Dermis blood vessel endothelial cell (primary cell): ENCODE data around the gene P4HA1. TPM values are rescaled to one million over a fixed set of nuclear protein-coding genes. Genes with fewer than 3 reads are reported as not detected.

Experiments
- DNase-seq: peaks from one replicate; pipeline ENCODE4 v3.0.0; 2010
- total RNA-seq: library from RNA; depleted of rRNA; stranded (reverse); fragments of >200 nt; gene quantifications from 2 replicates; pipeline ENCODE4 v1.2.3, GENCODE V29; 2014

Gene P4HA1
- total RNA-seq, 1 donor from 2014 or later: 81.7 TPM

GRCh38 chr10:73093922-73094850 lies 2.5 kb downstream of the P4HA1 start:
- peak; percentile 27 for DNase-seq

GRCh38 chr10:73092830-73093229 lies 3.8 kb downstream of the P4HA1 start:
- no peak for DNase-seq

GRCh38 chr10:73088304-73088703 lies 8.4 kb downstream of the P4HA1 start:
- no peak for DNase-seq

- DNase-seq: no peak
These were observed 9.8 kb downstream of the P4HA1 start for GRCh38 chr10:73086816-73087215.

- no peak for DNase-seq
These were observed 12.5 kb downstream of the P4HA1 start for GRCh38 chr10:73084209-73084608.

- peak; percentile 30 for DNase-seq
These were observed 13.4 kb downstream of the P4HA1 start for GRCh38 chr10:73083221-73083620.

- DNase-seq: no peak
These were observed 16.7 kb downstream of the P4HA1 start for GRCh38 chr10:73079779-73080541.

GRCh38 chr10:73076360-73077183 lies 20.1 kb downstream of the P4HA1 start:
- DNase-seq: peak; percentile 72

GRCh38 chr10:73075829-73076228 lies 20.8 kb downstream of the P4HA1 start:
- no peak for DNase-seq

- peak; percentile 34 for DNase-seq
These were observed 23.0 kb downstream of the P4HA1 start for GRCh38 chr10:73073627-73074026.

GRCh38 chr10:73065441-73065840 lies 31.2 kb downstream of the P4HA1 start:
- no peak for DNase-seq

- DNase-seq: no peak
These were observed 34.9 kb downstream of the P4HA1 start for GRCh38 chr10:73061743-73062142.

- peak; percentile 68 for DNase-seq
These were observed 35.7 kb downstream of the P4HA1 start for GRCh38 chr10:73060738-73061635.

GRCh38 chr10:73060173-73060572 lies 36.5 kb downstream of the P4HA1 start:
- no peak for DNase-seq

- DNase-seq: no peak
These were observed 38.5 kb downstream of the P4HA1 start for GRCh38 chr10:73058057-73058591.

GRCh38 chr10:73054286-73054685 lies 42.4 kb downstream of the P4HA1 start:
- DNase-seq: no peak

- DNase-seq: no peak
These were observed 43.4 kb downstream of the P4HA1 start for GRCh38 chr10:73053275-73053674.

GRCh38 chr10:73044378-73045285 lies 52.0 kb downstream of the P4HA1 start:
- DNase-seq: peak; percentile 92

- peak; percentile 17 for DNase-seq
These were observed 52.8 kb downstream of the P4HA1 start for GRCh38 chr10:73043766-73044377.

- no peak for DNase-seq
These were observed 53.3 kb downstream of the P4HA1 start for GRCh38 chr10:73043319-73043718.
